K562 (cell line): ENCODE measurements around the gene ORC2. TPM values are rescaled to one million over a fixed set of nuclear protein-coding genes. Genes with fewer than 3 reads are reported as not detected.

Experiments used
- ATF1 ChIP-seq, 2 experiments: fragments of 450-650 bp in 1 of 2; IDR thresholded peaks; 2 replicates each; pipeline ENCODE4 v1.6.1; 2016; ENCODE audit warnings: missing compliant biosample characterization in 1 of 2, missing genetic modification characterization in 1 of 2
- ATF3 ChIP-seq, 2 experiments: fragments of 450-650 bp in 1 of 2; sonication (generic) in 1 of 2; formaldehyde crosslinking in 1 of 2; IDR thresholded peaks in 1 of 2; conservative IDR thresholded peaks in 1 of 2; 2 replicates each; pipeline versions ENCODE4 v1.6.1 to v1.8.1; 2016 to 2023; ENCODE audit warnings: mild to moderate bottlenecking in 2 of 2, moderate library complexity in 2 of 2, inconsistent platforms in 1 of 2, missing genetic modification reagents in 1 of 2
- E2F5 ChIP-seq: sonication (generic); formaldehyde crosslinking; IDR thresholded peaks from 2 replicates; pipeline ENCODE4 v1.8.0; 2022; ENCODE audit warnings: mild to moderate bottlenecking, missing genetic modification reagents
- FIP1L1 ChIP-seq: fragments of 200-400 bp; formaldehyde crosslinking; IDR thresholded peaks from 2 replicates; pipeline ENCODE4 v1.6.1; 2018; ENCODE audit warnings: mild to moderate bottlenecking, low read depth, low read length; ENCODE audit not compliant: poor library complexity, severe bottlenecking
- MAFK ChIP-seq: IDR thresholded peaks from 2 replicates; pipeline ENCODE4 v1.6.1; 2011; ENCODE audit warnings: low read length, improper control_type of control experiment
- NFE2 ChIP-seq: IDR thresholded peaks from 2 replicates; pipeline ENCODE4 v1.6.1; 2014; ENCODE audit warnings: antibody characterized with exemption, low read depth
- NFE2L1 ChIP-seq: fragments of 450-650 bp; IDR thresholded peaks from 2 replicates; pipeline ENCODE4 v1.6.1; 2016; ENCODE audit warnings: missing genetic modification characterization, low read depth, mild to moderate bottlenecking, missing compliant biosample characterization, moderate library complexity, borderline replicate concordance
- SMARCA4 ChIP-seq: fragments of 450-650 bp; IDR thresholded peaks from 2 replicates; pipeline ENCODE4 v1.6.1; 2016
- YY1 ChIP-seq, 3 experiments: IDR thresholded peaks; 2 replicates each; pipeline ENCODE4 v1.6.1; 2011; ENCODE audit warnings: low read length in 2 of 3, mild to moderate bottlenecking in 2 of 3, moderate library complexity in 2 of 3, borderline replicate concordance in 1 of 3, control low read depth in 1 of 3, low read depth in 1 of 3; ENCODE audit not compliant: insufficient read depth in 3 of 3, insufficient replicate concordance in 2 of 3, control insufficient read depth in 1 of 3, insufficient read length in 1 of 3; ENCODE audit errors: extremely low read depth in 1 of 3
- ZNF124 ChIP-seq: sonication (generic); formaldehyde crosslinking; IDR thresholded peaks from 2 replicates; pipeline ENCODE4 v1.8.1; 2022; ENCODE audit warnings: missing genetic modification reagents
- polyA plus RNA-seq, 8 experiments: library from polyadenylated mRNA; depleted of rRNA in 4 of 8; stranded (reverse) in 5 of 8; unstranded in 3 of 8; fragments of >200 nt; fragmentation: Nextera tagmentation in 2 of 8; fragmentation: Illumina TruSeq in 1 of 8; extraction: Ambion mirVana in 2 of 8; extraction: Trizol in 1 of 8; gene quantifications; 2 replicates each; pipeline versions ENCODE4 v1.2.1 to v1.2.3, GENCODE V29; 2011 to 2014; ENCODE audit warnings: inconsistent platforms in 1 of 8, missing spikeins in 1 of 8
- total RNA-seq, 7 experiments: library from RNA; depleted of rRNA in 6 of 7; stranded (reverse); fragments of >200 nt in 6 of 7; fragmentation: Illumina TruSeq in 2 of 7; extraction: Trizol in 2 of 7; gene quantifications; 2 replicates each; pipeline versions ENCODE4 v1.2.1 to v1.2.3, GENCODE V29; 2011 to 2021; ENCODE audit warnings: low replicate concordance in 1 of 7
- TF ChIP-seq, protein P1 (sequence below): sonication (generic); formaldehyde crosslinking; IDR thresholded peaks from 2 replicates; pipeline ENCODE4 v1.8.0; 2022; ENCODE audit warnings: mild to moderate bottlenecking, missing genetic modification reagents
- TF ChIP-seq, protein P2 (sequence below): sonication (generic); IDR thresholded peaks from 2 replicates; pipeline ENCODE4 v1.6.1; 2016
- TF ChIP-seq, protein P3 (sequence below): fragments of 450-650 bp; IDR thresholded peaks from 2 replicates; pipeline ENCODE4 v1.6.1; 2016

The ORC2 gene
- total and polyA plus RNA-seq, 9 of the 15 experiments (the other 6 are each of a cell fraction or from before 2014, with no cell fraction given) = 5.6 to 41.1 (median 19.0) TPM

GRCh38 chr2:200862532-200863000 lies 100.9 kb downstream of the ORC2 start (continued):
- TF ChIP-seq, protein P1, sequence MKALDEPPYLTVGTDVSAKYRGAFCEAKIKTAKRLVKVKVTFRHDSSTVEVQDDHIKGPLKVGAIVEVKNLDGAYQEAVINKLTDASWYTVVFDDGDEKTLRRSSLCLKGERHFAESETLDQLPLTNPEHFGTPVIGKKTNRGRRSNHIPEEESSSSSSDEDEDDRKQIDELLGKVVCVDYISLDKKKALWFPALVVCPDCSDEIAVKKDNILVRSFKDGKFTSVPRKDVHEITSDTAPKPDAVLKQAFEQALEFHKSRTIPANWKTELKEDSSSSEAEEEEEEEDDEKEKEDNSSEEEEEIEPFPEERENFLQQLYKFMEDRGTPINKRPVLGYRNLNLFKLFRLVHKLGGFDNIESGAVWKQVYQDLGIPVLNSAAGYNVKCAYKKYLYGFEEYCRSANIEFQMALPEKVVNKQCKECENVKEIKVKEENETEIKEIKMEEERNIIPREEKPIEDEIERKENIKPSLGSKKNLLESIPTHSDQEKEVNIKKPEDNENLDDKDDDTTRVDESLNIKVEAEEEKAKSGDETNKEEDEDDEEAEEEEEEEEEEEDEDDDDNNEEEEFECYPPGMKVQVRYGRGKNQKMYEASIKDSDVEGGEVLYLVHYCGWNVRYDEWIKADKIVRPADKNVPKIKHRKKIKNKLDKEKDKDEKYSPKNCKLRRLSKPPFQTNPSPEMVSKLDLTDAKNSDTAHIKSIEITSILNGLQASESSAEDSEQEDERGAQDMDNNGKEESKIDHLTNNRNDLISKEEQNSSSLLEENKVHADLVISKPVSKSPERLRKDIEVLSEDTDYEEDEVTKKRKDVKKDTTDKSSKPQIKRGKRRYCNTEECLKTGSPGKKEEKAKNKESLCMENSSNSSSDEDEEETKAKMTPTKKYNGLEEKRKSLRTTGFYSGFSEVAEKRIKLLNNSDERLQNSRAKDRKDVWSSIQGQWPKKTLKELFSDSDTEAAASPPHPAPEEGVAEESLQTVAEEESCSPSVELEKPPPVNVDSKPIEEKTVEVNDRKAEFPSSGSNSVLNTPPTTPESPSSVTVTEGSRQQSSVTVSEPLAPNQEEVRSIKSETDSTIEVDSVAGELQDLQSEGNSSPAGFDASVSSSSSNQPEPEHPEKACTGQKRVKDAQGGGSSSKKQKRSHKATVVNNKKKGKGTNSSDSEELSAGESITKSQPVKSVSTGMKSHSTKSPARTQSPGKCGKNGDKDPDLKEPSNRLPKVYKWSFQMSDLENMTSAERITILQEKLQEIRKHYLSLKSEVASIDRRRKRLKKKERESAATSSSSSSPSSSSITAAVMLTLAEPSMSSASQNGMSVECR (CRISPR knock-in tag) = peak; percentile 48; the same call in 1 of the 2 replicates
- TF ChIP-seq FIP1L1 (no peak), ATF3 (IDR thresholded peaks at IDR 0.05) (peak; percentile 50), ATF3 (CRISPR knock-in tag; conservative IDR thresholded peaks at IDR 0.05) (no peak), YY1 (IDR thresholded peaks at IDR 0.05; ENCODE audit: borderline replicate concordance in 1 of 3, control insufficient read depth in 1 of 3, extremely low read depth in 1 of 3, insufficient read depth in 3 of 3, insufficient read length in 1 of 3, insufficient replicate concordance in 2 of 3, low read depth in 1 of 3, low read length in 2 of 3) (peak in 1 of 3 experiments; percentile 19), NFE2L1 (tag) (no peak), ZNF124 (CRISPR knock-in tag) (no peak), ATF1 (CRISPR knock-in tag; IDR thresholded peaks at IDR 0.05) (no peak), ATF1 (tag; IDR thresholded peaks at IDR 0.05) (peak; percentile 67; the same call in 1 of the 2 replicates), E2F5 (CRISPR knock-in tag) (no peak), MAFK (no peak), SMARCA4 (no peak; the same call in 1 of the 2 replicates), NFE2 (no peak; the same call in 1 of the 2 replicates)
- TF ChIP-seq, protein P2, sequence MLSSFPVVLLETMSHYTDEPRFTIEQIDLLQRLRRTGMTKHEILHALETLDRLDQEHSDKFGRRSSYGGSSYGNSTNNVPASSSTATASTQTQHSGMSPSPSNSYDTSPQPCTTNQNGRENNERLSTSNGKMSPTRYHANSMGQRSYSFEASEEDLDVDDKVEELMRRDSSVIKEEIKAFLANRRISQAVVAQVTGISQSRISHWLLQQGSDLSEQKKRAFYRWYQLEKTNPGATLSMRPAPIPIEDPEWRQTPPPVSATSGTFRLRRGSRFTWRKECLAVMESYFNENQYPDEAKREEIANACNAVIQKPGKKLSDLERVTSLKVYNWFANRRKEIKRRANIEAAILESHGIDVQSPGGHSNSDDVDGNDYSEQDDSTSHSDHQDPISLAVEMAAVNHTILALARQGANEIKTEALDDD = peak; percentile 61; the same call in 1 of the 2 replicates
- TF ChIP-seq, protein P3, sequence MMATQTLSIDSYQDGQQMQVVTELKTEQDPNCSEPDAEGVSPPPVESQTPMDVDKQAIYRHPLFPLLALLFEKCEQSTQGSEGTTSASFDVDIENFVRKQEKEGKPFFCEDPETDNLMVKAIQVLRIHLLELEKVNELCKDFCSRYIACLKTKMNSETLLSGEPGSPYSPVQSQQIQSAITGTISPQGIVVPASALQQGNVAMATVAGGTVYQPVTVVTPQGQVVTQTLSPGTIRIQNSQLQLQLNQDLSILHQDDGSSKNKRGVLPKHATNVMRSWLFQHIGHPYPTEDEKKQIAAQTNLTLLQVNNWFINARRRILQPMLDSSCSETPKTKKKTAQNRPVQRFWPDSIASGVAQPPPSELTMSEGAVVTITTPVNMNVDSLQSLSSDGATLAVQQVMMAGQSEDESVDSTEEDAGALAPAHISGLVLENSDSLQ = 0 out of 2 replicates have a peak, but pooled peaks have one; percentile 11
